Measurements from ENCODE around the gene PSMB5.
A peak's percentile ranks its signal among the peaks of the same experiment; 100 is the strongest.

PSMB5 gene

DNA sequence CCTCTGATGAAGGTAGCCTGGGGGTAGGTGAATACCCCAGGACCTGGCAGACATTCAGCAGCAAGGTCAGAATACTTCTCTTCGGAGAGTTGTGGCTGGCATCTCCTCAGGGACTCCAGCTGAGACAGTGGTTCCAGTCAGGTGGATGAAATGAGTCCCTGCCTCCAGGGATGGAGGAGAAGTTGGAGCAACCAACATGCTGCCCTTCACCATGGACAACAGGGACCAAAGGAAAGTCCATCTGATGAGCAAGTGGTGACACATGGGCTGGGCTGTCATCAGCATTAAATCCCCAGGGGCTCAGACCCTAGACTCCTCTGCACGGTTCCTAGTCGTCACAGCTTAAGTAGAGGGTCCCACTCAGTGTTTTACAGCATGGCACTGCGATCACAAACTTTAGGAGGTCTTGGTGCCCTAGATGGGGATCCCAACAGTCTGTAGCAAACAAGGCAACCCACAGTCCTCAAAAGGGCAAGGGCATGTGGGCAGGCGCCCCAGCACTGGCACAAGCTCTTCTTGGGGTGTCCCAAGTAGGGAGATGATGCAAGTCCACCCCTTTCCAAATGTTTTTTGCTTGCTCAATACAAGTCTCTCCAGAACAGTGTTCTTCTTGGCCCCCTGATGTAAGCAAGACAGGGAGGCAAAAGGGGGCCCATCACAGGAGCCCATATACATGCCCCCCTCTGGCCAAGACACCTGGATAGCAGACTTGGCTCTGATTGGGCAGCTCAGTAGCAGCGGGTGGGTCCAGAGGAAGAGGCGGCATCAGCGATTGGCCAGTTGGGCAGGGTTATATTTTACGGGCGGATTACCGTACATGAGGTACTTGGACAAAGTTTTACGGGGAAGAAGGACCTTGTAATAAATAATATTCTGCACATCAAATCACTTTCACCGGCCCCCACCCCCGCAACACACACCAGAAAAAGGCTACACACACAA lies 33.4 kb upstream of the PSMB5 start:
- DNase-seq (ENCODE audit: low read depth), result no peak
- no peak overlapping the region for H3K4me3 ChIP-seq (replicated peaks; ENCODE audit: low read depth, low read length)

DNA sequence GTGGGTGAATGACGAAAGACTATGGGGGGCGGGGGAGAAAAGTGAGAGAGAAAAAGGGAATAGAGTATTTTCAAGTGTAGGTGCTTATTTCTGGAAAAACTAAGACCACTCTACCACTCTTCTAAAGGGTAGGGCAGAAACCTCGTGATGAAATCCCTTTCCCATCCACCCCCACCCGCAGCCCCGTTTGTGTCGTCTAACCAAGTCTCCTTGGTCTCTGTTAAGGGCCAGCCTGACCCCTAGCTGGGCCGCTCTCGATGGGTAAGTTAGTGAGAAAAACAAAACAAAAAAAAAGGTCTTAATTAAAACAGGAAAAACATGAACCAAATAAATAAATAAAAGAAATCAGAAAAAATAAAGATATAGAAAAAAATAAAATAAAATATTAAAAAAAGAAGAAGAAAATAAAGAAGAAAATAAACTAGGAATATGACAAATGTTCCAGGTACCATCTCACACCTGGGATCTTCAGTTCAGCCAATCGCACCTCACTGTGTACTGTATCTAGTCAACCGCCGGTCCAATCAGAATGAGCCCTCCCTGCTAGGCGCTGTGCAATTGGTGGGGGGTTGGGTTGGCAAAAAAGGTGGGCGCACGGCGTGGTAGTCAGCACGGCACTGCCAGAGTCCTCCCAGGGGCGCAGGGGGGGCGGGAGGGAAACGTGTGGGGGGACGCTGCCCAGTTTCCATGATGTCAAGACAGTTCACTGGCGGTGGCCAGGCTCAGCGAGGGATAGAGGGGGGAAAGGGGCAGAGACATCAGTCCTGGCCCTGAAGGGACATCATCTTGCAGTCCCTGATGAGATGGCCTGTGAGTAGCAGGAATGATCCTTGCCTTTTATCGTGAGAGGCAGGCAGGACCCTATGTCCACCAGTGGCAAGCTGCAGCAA lies 32.4 kb upstream of the PSMB5 start:
- TF ChIP-seq, protein P1, sequence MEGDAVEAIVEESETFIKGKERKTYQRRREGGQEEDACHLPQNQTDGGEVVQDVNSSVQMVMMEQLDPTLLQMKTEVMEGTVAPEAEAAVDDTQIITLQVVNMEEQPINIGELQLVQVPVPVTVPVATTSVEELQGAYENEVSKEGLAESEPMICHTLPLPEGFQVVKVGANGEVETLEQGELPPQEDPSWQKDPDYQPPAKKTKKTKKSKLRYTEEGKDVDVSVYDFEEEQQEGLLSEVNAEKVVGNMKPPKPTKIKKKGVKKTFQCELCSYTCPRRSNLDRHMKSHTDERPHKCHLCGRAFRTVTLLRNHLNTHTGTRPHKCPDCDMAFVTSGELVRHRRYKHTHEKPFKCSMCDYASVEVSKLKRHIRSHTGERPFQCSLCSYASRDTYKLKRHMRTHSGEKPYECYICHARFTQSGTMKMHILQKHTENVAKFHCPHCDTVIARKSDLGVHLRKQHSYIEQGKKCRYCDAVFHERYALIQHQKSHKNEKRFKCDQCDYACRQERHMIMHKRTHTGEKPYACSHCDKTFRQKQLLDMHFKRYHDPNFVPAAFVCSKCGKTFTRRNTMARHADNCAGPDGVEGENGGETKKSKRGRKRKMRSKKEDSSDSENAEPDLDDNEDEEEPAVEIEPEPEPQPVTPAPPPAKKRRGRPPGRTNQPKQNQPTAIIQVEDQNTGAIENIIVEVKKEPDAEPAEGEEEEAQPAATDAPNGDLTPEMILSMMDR (IDR thresholded peaks at IDR 0.05; ENCODE audit: low read length, missing control alignments), result no peak
- DNase-seq (ENCODE audit: low read depth), result no peak
- no peak overlapping the region for H3K4me3 ChIP-seq (replicated peaks; ENCODE audit: low read depth, low read length)

More for the DNA sequence above, 33.4 kb upstream of the PSMB5 start:
- TF ChIP-seq, protein P1 (IDR thresholded peaks at IDR 0.05; ENCODE audit: low read length, missing control alignments), result no peak

DNA sequence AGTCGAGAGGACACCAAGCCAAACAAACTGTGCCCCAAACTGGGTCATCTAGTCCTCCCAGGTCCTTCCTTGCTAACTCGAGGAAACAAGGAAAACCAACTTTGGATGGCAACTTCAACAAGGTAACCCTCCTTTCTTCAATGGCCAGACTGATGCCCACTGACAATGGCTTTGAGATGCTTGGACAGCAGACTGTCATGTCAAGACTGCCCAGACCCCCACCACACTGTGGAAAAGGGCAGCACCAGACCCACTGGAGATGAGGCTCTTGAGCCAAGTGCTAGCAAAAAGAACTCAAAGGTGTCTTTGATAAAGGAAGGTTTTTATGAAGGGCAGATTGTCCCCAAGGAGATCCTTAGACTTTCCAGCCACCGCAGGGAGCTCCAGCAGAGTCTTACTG lies 31.7 kb upstream of the PSMB5 start:
- H3K4me3 ChIP-seq (replicated peaks; ENCODE audit: low read depth, low read length), result no peak overlapping the region
- DNase-seq (ENCODE audit: low read depth), result no peak
- TF ChIP-seq, protein P1 (IDR thresholded peaks at IDR 0.05; ENCODE audit: low read length, missing control alignments), result no peak

DNA sequence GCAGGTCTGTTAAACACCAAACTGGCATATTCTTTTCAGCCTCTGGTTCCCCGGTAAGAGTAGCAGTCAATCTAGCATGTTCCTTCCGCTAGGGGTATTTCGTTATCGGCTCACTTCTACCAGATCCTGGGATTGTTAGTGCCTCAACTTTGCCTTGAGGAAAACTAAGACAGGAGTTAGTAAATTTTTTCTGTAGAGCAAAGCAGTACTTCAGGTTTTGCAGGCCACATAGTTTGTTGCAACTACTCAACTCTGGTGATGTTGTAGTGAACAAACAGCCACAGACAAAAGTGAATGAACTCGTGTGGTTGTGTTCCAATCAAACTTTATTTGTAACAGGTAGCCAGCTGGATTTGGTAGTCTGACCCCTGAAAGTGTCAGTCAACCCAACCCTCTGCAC lies 28.9 kb upstream of the PSMB5 start:
- TF ChIP-seq, protein P1 (IDR thresholded peaks at IDR 0.05; ENCODE audit: low read length, missing control alignments), result no peak
- no peak overlapping the region for H3K4me3 ChIP-seq (replicated peaks; ENCODE audit: low read depth, low read length)
- DNase-seq (ENCODE audit: low read depth), result no peak

DNA sequence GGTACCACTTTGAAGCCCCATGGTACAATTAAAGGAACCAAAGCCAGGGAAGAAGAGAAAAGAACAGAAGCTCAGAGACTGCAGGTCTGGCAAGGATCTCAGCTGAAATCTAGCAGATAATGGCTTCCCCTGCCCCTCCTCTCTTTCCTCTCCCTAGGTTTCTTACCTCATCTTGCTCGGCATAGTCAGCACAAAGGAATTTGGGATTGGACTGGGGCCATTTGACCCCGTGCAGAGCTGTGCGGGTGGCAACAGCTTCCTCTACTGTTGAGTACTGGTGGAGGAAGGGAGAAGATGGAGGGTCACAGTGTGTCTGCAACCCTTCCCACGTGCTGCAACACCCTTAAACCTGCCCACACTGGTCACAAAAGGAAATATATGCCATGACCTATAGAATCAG lies 27.3 kb upstream of the PSMB5 start:
- H3K4me3 ChIP-seq (replicated peaks; ENCODE audit: low read depth, low read length), result no peak overlapping the region
- DNase-seq (ENCODE audit: low read depth), result peak; percentile 97
- TF ChIP-seq, protein P1 (IDR thresholded peaks at IDR 0.05; ENCODE audit: low read length, missing control alignments), result peak; percentile 7

DNA sequence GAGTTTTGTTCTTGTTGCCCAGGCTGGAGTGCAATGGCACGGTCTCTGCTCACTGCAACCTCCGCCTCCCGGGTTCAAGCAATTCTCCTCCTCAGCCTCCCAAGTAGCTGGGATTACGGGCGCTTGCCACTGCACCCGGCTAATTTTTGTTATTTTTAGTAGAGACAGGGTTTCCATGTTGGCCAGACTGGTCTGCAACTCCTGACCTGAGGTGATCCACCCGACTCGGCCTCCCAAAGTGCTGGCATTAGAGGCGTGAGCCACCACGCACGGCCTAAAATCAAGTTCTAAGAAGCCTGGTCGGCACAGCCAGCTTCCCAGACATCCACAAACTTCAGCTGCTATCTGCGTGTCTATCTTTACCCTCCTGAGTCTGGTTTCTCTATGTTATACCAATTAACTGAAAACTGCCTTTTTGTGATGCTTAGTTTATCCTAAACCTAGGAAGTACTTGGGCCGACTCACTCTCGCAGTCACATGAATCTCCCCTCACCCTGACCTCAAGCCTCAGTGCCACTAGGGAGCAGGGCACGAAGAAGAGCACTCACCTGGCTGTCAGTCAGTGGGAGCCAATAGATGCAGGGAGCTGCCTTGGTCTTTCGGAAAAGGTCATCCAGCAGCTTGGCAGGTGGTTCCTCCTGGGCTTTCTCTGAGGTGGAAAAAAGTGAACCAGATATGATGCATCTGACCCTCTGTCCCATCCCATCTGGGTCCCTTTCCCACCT lies 26.0 kb upstream of the PSMB5 start:
- DNase-seq (ENCODE audit: low read depth), result no peak
- H3K4me3 ChIP-seq (replicated peaks; ENCODE audit: low read depth, low read length), result no peak overlapping the region
- TF ChIP-seq, protein P1 (IDR thresholded peaks at IDR 0.05; ENCODE audit: low read length, missing control alignments), result no peak

All from fibroblast of pulmonary artery (primary cell).